GM18870 (cell line): ENCODE measurements around the gene PLIN5.

Experiments used
- ATAC-seq: cut with Tn5 transposase; IDR thresholded peaks from one replicate; pipeline ENCODE4 v1.9.1; 2021; ENCODE audit warnings: moderate library complexity; ENCODE audit not compliant: unreplicated experiment

The PLIN5 gene

GRCh38 chr19:4493104-4493928 lies 41.7 kb downstream of the PLIN5 start:
- no peak for ATAC-seq

GRCh38 chr19:4492337-4493103 lies 42.5 kb downstream of the PLIN5 start:
- ATAC-seq: no peak

DNA sequence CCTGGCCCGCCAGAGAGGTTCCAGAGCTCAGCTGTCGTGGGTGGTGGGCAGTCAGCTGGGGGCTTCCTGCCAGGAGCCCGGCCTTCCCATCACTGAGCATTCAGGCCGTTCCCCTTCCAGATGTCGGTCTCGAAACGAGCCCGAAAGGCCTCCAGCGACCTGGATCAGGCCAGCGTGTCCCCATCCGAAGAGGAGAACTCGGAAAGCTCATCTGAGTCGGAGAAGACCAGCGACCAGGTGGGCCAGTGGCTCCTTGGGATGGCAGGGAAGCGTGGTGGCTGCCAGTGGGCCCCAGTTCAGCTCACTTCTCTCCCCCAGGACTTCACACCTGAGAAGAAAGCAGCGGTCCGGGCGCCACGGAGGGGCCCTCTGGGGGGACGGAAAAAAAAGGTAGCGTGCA lies 43.6 kb downstream of the PLIN5 start:
- no peak for ATAC-seq

GRCh38 chr19:4488496-4488895 lies 46.5 kb downstream of the PLIN5 start:
- no peak for ATAC-seq

GRCh38 chr19:4487572-4487971 lies 47.5 kb downstream of the PLIN5 start:
- ATAC-seq: no peak

DNA sequence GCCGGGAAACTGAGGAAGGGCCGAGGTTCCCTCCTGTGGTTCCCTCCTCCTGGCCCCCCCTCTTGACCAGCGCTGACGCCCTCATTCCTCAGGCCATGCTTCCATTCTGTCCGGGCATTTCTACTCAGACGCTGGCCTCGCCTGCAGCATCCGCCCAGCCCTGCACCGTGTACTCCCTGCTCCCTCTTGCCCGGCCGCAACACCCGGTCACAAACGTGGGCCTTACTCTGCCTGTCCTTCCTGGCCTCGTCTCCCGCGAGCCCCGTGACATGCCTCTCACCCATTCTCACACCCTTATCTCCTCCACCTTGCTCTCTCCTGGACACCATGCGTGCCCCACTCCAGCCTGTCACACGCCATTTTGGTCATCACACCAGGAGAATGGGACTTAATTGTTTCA lies 51.6 kb downstream of the PLIN5 start:
- ATAC-seq: no peak

DNA sequence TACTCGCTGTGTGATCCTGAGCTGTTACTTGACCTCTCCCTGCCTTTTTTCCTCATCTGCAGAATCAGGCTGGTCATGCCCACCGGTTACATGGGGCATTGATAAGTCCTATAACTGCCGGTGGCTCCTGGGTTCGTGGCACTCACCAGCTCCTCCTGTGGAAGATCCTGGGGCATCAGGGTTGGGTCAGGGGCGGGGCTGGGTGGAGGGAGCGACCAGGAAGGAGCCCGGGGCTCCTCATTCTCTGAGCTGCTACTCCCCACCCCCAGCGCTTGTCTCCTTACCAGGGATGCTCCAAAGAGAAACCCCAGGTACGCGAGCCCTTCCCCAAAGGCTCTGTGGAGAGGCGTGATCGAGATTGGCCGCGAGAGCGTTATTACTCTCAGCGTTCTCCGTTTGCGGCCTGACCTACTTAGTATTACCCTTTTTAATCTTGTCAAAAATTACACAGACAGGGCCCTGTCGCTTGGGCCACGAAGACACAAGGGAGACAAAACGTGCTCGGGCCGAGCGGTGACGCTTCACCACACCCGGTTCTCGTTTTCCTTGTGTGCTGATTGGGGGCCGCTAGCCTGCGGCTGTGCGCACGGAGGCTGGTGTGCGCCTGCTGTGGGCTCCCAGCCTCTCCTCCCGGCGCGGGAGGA lies 52.2 kb downstream of the PLIN5 start:
- ATAC-seq: no peak

GRCh38 chr19:4477034-4477801 lies 57.8 kb downstream of the PLIN5 start:
- no peak for ATAC-seq

GRCh38 chr19:4474514-4475022 lies 60.5 kb downstream of the PLIN5 start:
- no peak for ATAC-seq

- ATAC-seq: no peak
These were observed 61.1 kb downstream of the PLIN5 start for GRCh38 chr19:4473763-4474513.

GRCh38 chr19:4473011-4473762 lies 61.8 kb downstream of the PLIN5 start:
- no peak for ATAC-seq
